Stimulated activated CD8-positive, alpha-beta memory T cell treated with anti-CD3 and anti-CD28 coated beads, Interleukin-12 subunit alpha, Interleukin-12 subunit beta, amount 100 ng/mL, for 4 hours (primary cell): ENCODE data around the gene ADGRE2.

Experiments
- DNase-seq: peaks from one replicate; pipeline ENCODE4 v3.0.0-alpha.2; 2020; ENCODE audit warnings: low read depth

ADGRE2 gene

DNA sequence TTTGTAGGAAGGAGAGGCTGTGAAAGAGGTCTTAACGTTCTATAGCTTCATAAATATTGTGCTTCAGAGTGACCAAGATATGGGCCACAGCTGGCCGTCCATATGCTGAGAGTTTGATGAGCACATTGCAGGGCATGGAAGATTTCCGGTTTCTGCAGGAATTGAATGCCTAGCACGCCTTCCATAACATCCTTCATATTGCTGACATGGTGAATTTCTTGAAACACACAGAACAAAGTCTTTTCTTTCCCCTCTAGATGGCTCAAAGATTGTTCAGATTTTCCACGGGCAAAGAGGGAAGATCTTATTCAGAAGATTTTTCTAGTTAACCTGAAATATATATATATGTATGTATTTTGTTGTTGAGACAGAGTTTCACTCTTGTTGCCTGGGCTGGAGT lies 42.4 kb downstream of the ADGRE2 start:
- no peak for DNase-seq

DNA sequence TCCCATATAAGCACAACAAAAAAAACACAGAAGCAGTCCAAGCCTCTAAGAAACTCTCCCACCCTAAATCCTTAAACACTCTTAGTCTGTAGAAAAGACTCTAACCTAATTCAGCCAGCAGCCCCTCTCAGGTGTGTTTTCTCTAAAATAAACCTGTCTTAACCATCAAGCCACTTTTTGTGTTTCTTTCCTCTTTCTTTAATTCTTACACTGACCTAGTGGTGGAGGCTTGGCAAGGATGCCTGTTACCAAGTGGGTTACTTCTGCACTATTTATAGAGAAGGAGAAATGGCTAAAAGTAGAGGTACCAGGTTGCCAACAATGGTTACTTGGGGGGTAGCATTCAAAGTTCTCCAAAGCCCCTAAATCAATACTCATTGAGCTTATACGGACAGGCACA lies 44.8 kb downstream of the ADGRE2 start:
- no peak for DNase-seq

DNA sequence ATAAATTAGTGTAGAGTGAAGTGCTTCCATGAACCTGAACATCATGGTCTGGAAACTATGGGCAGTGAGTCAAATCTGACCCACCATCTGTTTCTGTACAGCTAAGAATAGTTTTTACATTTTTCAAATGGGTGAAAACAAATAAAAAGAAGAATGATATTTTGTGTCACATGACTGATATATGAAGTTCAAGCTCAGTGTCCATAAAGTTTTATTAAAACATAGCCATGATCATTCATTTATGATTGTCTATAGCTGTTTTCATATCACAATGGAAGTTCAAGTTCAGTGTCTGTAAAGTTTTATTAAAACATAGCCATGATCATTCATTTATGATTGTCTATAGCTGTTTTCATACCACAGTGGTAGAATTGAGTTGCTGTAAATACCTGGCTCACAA lies 45.9 kb downstream of the ADGRE2 start:
- no peak for DNase-seq

DNA sequence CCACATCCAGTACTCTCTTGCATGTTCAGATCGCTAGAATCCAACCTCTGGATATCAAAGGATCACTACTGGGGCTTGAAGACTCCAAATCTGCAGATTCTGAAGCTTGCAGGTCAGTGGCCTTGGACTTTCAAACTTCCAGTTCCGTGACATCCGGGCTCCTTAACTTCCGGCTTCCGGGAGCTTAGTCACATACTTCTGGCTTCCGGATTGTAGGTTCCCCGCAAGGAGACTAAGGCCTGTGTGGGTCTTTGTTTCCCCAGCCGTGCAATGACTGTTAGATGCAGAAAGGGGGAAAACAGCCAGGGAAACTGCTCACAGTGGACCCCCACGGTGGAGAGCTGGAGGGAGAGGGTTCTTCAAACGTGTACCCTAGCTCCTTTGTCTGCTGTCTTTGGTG lies 47.2 kb downstream of the ADGRE2 start:
- no peak for DNase-seq

DNA sequence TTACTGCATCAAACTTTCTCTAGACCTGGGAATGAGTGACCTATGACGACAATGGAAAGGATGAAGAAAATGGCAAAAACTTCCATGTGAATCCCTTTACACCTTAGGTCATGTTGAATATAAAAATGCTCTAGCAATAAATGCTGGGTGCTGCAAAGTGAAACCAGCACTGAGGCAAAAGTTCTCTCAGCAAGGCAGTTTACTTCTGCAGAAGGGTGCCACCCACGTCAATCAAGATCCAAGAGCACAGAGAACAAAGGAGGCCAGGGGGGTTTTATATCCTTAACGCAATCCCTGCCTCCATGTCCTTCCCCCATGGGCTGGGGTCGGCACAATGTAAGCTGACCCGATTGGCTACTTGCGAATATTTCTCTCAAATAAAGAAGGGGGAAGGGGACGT lies 49.8 kb downstream of the ADGRE2 start:
- DNase-seq, result no peak

DNA sequence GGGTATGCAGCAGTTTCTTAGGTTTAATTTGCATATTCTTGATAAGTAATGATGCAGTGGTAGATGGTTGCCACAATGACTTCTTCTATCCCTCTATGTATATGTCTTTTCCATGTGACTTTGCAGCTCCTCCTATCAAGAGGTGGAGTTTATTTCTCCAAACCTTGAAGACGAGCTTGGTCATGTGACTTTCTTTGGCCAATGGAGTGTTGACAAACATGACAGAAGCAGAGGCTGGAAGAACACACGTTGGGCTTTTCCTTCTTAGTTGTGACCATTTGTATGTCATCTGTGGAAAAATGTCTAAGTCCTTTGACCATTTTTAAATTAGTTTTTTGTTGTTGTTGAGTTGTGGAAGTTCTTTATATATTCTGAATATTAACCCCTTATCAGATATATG lies 56.2 kb downstream of the ADGRE2 start:
- no peak for DNase-seq

DNA sequence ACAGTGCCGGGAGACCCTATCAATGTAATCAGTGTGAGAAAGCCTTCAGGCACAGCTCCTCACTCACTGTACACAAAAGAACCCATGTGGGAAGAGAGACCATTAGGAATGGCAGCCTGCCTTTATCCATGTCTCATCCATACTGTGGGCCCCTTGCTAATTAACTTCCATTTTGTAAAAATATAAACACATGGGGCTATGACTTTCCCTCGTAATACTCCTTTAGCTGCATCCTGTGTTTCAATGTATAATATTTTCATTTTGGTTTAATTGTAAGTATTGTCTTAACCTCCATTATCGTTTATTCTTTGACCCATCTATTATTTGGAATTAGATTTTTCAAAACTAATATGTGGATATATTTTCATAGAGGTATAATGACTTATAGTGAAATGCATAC lies 59.2 kb downstream of the ADGRE2 start:
- no peak for DNase-seq

DNA sequence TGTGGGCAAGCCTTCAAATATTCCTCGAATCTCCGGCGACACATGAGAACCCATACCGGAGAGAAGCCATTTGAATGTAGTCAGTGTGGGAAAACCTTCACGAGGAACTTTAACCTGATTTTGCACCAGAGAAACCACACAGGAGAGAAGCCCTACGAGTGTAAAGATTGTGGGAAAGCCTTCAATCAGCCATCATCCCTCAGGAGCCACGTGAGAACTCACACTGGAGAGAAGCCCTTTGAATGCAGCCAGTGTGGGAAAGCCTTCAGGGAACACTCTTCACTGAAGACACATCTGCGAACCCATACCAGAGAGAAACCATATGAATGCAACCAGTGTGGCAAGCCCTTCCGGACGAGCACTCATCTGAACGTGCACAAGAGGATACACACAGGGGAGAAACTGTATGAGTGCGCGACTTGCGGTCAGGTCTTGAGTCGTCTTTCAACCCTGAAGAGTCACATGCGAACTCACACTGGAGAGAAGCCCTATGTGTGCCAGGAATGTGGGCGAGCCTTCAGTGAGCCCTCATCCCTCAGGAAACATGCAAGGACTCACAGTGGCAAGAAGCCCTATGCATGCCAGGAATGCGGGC lies 59.7 kb downstream of the ADGRE2 start:
- no peak for DNase-seq

DNA sequence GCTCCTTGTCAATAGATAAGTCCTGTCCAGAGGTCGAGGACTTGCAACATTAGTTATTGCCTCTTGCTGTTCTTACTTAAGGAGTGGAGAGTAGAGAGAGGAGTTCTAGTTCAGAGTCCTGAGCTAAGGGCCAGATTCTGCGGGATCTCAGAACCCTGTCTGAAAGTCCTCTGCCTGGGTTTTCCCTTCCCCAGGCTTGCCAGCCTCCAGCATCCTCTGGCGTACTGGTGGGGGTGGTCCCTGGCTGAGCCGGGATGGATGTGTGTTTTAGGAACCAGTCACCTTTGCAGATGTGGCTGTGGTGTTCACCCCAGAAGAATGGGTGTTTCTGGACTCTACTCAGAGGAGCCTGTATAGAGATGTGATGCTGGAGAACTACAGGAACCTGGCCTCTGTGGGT lies 62.5 kb downstream of the ADGRE2 start:
- DNase-seq, result no peak

DNA sequence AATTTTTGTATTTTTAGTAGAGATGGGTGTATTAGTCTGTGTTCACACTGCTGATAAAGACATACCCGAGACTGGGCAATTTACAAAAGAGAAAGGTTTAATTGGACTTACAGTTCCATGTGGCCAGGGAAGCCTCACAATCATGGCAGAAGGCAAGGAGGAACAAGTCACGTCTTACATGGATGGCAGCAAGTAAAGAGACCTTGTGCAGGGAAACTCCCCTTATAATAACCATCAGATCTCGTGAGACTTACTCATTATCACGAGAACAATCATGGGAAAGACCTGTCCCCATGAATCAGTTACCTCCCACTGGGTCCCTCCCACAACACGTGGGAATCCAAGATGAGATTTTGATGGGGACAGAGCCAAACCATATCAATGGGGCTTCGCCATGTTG lies 73.9 kb downstream of the ADGRE2 start:
- DNase-seq, result no peak

DNA sequence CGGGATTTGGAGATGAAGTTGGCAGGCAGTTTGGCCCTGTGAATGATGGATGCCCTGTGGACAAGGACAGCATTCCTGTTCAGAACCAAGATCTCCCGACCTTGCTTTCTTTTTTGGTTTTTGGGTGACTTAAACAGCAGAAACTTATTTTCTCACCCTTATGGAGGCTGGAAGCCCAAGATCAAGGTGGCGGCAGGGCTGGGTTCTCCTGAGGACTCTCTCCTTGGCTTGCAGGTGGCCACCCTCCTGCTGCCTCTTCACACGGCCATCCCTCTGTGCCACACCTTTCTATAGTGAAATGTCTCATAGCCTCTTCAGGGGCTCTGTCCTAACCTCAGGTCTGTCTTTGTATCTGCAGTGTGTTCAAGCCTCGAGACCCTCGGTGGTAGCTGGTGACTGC lies 74.5 kb downstream of the ADGRE2 start:
- no peak for DNase-seq

DNA sequence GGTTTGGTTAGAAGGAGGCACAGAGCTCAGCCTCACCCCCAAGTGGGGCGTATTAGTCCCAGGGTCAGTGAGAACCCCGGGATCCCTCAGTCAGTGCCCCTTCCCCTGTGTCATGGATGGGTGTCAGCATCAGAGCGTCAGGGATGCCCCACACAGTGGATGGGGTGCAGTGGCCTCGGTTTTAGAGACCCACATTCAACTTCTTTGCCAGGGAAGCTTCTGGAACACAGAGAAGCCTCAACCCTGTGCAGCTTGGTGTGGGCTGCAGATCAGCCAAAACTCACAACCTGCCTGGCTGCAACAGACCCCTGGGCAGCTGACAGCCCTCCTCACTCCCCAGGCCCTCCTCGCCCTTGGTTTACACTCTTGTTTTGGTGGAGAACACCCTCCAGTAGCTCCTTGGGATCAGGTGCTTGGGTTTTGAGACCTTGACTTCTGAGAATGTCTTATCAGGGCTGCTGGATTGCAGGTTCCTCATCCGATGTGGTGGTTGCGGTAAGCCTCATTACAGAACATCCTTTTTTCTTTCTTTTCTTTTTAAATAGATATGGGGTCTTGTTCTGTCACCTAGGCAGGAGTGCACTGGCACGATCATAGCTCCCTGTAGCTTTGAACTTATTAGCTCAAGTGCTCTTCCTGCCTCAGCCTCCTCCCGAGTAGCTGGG lies 77.5 kb downstream of the ADGRE2 start:
- no peak for DNase-seq

DNA sequence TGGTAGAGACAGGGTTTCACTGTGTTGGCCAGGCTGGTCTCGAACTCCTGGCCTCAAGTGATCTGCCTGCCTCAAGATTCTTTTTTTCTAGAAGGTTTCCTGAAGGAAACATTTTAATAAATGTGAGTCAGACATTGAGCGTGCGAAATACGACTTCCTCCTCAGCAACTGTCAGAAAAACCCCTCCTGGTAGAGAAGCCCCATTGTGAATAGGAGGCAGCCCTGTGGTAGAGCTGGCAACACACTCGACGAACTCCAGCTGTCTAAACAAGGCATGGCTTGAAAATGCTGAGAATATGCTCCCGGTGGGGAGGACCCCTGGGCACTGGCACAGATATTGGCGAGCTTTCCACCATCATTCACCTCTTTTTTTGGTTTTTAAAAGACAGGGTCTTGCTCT lies 78.7 kb downstream of the ADGRE2 start:
- DNase-seq, result no peak

DNA sequence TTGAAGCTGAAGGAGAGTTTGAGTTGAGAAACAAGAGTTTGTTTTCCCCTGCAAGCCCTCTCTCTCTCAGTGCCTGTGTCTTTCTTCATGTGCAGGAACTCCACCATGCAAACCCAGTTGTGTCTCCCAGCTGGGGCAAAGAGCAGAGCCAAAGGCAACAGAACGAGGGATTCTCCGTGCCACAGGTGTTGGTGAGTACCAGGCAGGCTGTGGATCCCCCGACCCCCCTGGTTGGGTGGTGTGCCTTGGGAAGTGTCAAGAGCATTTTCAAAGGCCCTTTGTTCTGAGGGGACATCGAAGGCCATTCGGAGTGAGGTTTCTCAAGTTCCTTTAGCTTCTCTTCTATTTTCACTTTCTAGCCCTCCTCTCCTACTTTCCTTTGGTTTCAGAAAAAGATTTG lies 82.9 kb downstream of the ADGRE2 start:
- DNase-seq, result no peak

DNA sequence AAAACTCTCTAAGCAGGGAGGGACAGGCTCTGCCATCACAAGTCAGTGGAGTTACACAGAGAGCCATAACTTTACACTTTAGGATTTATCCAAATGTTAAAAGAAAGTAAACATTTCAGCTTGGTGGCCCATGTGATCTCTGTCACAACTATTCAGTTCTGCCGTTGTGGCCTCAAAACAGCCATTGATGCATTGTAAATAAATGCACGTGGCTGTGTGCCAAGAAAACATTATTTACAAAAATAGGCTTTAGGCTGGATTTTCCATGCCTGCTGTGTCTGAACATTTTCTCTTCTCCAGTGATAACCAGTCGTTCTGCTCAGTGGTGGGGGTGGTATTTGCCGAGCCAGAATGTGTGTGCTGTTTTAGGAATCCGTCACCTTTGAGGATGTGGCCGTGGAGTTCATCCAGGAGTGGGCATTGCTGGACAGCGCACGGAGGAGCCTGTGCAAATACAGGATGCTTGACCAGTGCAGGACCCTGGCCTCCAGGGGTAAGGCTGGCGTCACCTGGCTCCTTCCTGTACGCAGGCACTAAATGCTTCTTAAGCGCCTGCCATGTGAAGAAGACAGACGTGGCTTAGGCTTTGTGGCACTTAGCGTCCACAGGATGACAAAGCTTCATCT lies 83.6 kb downstream of the ADGRE2 start:
- DNase-seq, result no peak

DNA sequence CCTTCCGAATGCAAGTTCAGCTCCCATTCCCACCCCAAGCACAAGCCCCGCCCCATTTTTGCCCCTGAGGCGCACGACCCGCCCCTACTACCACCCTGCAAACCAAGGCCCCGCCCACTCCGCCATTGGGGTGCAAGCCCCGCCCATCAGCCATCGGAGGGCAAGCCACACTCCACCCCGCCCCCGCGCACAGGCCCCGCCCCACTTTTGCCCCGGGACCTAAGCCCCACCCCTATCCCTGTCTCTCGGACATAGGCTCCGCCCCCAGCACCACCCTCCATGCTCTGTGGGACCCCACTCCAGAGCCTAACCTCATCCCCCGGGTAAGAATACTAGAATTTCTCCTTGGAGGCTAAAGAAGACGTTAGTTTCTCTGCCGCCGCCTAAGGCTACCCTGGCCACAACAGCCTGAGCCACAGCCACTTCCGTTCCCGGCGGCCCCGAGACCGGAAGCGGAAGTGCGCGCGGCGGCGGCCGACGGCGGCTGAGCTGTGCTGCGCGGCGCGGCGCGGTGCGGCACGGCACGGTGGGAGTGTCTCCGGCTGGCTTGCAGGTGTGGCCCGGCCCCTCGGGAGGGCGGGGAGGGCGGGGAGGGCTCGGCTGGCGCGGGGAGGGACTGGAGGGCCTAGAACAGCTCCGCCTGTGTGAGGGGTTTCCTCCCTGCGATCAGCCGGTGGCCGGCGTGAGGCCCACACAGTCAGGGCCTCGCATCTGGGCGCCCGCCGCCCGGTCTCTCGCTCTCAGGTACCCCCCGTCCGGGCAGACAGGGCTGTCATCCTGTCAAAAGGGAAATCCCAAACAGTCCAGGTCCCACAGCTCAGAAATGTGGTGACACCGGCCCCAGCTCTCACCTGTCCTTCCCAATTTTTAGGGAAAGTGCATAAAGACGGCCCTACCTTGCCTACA lies 88.5 kb downstream of the ADGRE2 start, which contains the start of gene ZNF333:
Gene ZNF333, plus strand, starts transcription at position 451 of the 906 bp plus-strand sequence. CDS start 3,444 bp downstream, outside the sequence.
- DNase-seq, result peak; percentile 97

DNA sequence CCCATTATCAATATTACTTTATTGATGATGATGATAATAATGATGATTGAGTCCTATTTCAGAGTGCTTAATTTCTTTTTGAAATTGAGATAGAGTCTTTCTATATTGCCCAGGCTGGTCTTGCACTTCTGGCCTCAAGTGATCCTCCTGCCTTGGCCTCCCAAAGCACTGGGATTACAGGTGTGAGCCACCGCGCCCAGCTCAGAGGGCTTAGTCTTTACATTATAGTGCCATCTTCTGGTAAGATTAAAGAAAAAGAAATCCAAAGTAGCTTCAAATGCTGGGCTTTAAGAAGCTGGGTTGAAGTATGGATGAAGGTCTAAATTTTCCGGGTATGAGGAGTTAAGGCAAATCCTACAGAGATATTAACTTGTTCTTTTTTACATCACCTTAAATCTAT lies 91.9 kb downstream of the ADGRE2 start:
- DNase-seq, result no peak

DNA sequence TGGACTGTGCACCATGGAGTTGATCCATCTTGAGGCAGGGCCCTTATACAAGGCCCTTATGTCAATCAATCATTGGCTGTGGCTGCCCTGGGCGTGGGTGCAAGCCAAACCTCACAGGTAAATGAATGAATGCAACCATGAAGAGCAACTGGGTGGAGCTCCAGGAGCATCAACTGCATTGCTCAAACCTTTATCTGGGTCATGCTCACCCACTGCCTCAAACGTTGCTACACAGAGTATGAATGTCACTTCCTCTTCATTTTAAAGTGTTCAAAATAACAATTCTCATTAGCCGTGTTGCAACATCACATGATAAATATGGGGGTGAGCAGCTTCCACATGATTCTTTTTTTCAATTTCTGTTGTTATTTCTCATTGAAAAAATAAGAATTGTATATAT lies 94.9 kb downstream of the ADGRE2 start:
- DNase-seq, result no peak
